Fibroblast of the aortic adventitia (primary cell): ENCODE measurements around the gene GALR3. TPM values are rescaled to one million over a fixed set of nuclear protein-coding genes. Genes with fewer than 3 reads are reported as not detected.

Source experiments
- DNase-seq: peaks from one replicate; pipeline ENCODE4 v3.0.0-alpha.2; 2010; ENCODE audit warnings: low read depth
- H3K4me3 ChIP-seq: 2 replicates; pipeline ENCODE4 v1.5.1; 2011; ENCODE audit warnings: low read depth, mild to moderate bottlenecking, control low read depth, low read length, moderate library complexity
- total RNA-seq: library from RNA; depleted of rRNA; stranded (reverse); fragments of >200 nt; gene quantifications from 2 replicates; pipeline ENCODE4 v1.2.3, GENCODE V29; 2012; ENCODE audit warnings: low replicate concordance
- TF ChIP-seq, protein P1 (sequence below): IDR thresholded peaks from 2 replicates; pipeline ENCODE4 v1.5.1; 2011; ENCODE audit warnings: mild to moderate bottlenecking, low read length, control low read depth, inconsistent platforms; ENCODE audit not compliant: insufficient read depth

The GALR3 gene
- total RNA-seq, 1 donor = not detected

- TF ChIP-seq, protein P1, sequence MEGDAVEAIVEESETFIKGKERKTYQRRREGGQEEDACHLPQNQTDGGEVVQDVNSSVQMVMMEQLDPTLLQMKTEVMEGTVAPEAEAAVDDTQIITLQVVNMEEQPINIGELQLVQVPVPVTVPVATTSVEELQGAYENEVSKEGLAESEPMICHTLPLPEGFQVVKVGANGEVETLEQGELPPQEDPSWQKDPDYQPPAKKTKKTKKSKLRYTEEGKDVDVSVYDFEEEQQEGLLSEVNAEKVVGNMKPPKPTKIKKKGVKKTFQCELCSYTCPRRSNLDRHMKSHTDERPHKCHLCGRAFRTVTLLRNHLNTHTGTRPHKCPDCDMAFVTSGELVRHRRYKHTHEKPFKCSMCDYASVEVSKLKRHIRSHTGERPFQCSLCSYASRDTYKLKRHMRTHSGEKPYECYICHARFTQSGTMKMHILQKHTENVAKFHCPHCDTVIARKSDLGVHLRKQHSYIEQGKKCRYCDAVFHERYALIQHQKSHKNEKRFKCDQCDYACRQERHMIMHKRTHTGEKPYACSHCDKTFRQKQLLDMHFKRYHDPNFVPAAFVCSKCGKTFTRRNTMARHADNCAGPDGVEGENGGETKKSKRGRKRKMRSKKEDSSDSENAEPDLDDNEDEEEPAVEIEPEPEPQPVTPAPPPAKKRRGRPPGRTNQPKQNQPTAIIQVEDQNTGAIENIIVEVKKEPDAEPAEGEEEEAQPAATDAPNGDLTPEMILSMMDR = no peak
- no peak for DNase-seq
- no peak overlapping the region for H3K4me3 ChIP-seq
Measured at GRCh38 chr22:37778370-37779009, 44.7 kb upstream of the GALR3 start.

GRCh38 chr22:37781434-37782059 lies 41.6 kb upstream of the GALR3 start:
- H3K4me3 ChIP-seq = no peak overlapping the region
- peak; percentile 44 for DNase-seq
- TF ChIP-seq, protein P1 = peak; percentile 52

DNA sequence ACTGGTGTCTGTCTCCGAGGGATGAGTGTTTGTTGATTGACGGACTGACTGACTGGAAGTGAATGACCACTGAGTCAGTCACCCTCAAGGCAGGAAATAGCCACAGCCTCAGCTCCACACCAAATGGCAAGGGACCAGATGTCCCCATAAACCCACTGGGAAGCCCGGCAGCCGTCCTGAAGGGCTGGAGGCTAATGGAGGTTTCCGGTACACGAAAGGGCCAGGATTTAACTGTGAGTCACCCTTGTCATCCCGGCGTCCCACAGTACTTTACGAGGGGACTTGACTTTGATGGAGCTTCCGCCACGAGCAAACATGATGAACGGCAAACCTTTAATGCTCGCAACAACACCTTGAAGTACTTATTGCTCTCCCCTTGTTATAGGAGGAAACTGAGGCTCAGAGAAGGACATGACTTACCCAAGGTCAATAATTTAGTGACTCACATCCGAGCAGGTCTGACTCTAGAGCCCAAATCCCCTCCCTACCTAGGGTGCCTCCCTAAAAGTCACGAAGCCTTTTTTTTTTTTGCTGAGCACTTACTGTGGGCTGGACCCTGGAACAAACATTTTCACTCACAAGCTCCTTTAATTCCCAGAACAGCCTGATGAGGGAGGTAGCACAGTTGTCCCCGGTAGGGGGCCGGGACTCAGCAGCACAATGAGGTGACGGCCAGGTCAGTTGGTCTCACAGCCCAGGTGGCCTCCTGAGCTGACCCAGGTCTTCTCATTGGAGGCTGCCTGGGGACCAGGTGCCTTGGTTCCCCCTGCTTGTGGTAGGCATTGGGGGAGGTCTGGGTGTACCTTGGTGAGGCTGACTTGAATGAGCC lies 40.6 kb upstream of the GALR3 start:
- H3K4me3 ChIP-seq = no peak overlapping the region
- TF ChIP-seq, protein P1 = peak; percentile 23
- no peak for DNase-seq

DNA sequence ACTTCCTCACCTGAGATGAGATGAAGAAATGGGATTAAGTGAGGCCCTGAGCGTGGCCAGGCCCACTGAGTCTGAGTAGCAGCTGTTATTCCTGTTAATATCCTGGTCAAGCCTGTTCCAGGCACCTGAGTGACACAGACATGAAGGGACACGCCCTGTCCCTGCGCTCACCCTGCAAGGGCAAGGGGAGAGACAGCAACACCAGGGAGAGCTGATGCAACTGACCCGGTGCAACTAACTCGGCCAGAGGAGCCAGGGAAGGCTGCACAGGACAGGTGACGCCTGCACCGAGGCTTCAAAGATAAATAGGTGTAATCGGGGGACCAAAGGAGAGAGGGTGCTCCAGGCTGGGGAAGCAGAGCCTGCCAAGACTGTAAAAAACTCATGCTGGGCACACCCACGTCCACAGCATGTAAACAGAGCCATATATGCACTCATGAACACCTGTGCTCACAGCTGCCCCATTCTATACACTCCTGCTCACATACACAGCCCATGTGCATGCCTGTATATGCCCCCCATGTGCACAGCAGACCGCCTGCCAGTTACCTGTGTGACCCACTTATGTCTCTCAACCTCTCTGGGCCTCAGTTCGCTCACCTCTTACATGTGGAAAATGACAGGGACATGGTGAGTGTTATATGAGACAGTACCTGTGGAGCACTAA lies 38.2 kb upstream of the GALR3 start:
- no peak overlapping the region for H3K4me3 ChIP-seq
- DNase-seq = no peak
- TF ChIP-seq, protein P1 = no peak

DNA sequence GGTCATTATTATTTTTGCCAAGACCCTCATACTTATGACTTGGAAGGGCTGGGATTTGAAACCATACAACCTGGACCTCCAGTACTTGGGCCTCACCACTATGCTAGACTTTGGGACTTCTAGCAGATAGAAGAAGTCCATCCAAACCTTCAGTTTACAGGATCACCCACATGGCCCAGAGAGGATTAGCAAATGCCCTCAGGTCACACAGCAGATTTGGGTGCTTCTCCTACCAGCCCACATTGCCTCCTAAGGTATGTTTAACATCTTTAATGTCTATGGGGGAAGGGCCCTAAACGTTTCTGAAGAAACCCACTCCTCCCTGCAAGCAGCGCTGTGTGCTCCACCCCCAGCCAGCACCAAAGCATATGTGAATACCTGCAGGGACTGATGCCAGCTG lies 32.9 kb upstream of the GALR3 start:
- TF ChIP-seq, protein P1 = no peak
- no peak for DNase-seq
- H3K4me3 ChIP-seq = no peak overlapping the region

DNA sequence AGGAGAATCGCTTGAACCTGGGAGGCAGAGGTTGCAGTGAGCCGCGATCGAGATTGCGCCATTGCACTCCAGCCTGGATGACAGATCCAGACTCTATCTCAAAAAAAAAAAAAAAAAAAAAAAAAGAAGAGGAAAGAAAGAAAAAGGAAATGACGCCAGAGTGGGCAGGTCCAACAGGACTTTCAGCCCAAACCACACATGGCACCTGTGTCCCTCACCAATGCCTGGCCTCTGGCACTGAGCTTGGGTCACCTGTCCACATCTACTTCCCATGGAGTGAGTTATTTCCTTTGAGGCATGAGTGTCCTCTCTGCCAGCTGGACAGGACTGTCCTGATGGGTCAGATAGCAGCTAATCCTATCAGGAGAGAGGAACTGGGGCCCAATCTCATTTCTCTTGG lies 30.7 kb upstream of the GALR3 start:
- TF ChIP-seq, protein P1 = no peak
- H3K4me3 ChIP-seq = no peak overlapping the region
- no peak for DNase-seq
